ENCODE measurements around the gene UMPS.

GRCh38 chr3:124751501-124751900 lies 21.2 kb downstream of the UMPS start:
- TF ChIP-seq BHLHE40 (IDR thresholded peaks at IDR 0.05; ENCODE audit: borderline replicate concordance) (no peak), FOXK2 (IDR thresholded peaks at IDR 0.05) (no peak), NFRKB (IDR thresholded peaks at IDR 0.05) (no peak), FOXM1 (IDR thresholded peaks at IDR 0.05; ENCODE audit: borderline replicate concordance) (no peak), FOXA1 (IDR thresholded peaks at IDR 0.05) (no peak), ARNT (IDR thresholded peaks at IDR 0.05) (no peak), SUZ12 (IDR thresholded peaks at IDR 0.05) (no peak), SP1 (IDR thresholded peaks at IDR 0.05) (no peak)

All from HEK293T (cell line).